Common myeloid progenitor, CD34-positive (primary cell): ENCODE data around the gene TEX30.
A peak's percentile ranks its signal among the peaks of the same experiment; 100 is the strongest.
"Not testable (repeated sequence)": the region's sequence is repeated elsewhere in the genome, so short reads cannot be mapped to it uniquely, and the experiment has no call there.

ENCODE experiments used
- CTCF ChIA-PET: fragments of 350-600 bp; sonication (Branson Sonifier 250); formaldehyde crosslinking; loops from one replicate; lab custom pipeline; 2021; ENCODE audit warnings: antibody characterized with exemption; lab: Charles Lee
- POLR2A ChIA-PET: fragments of 350-600 bp; sonication (Branson Sonifier 250); formaldehyde crosslinking; loops from one replicate; lab custom pipeline; 2021; ENCODE audit warnings: antibody characterized with exemption; lab: Charles Lee
- DNase-seq, 3 donors: peaks; one replicate each; pipeline versions ENCODE4 v3.0.0 to v3.0.0-alpha.2; 2013
- H3K27ac ChIP-seq, 2 experiments: 1 replicate in 1 of 2; 2 replicates in 1 of 2; pipeline ENCODE4 v1.7.0; 2013; ENCODE audit warnings: inconsistent platforms in 2 of 2, low read length in 2 of 2, mild to moderate bottlenecking in 2 of 2, low read depth in 1 of 2, moderate library complexity in 1 of 2; ENCODE audit not compliant: severe bottlenecking in 2 of 2, insufficient read depth in 1 of 2, poor library complexity in 1 of 2
- H3K27me3 ChIP-seq, 5 experiments: replicated peaks in 2 of 5; 1 replicate in 3 of 5; 2 replicates in 2 of 5; pipeline versions ENCODE4 v1.6.1 to v1.7.0; 2013; ENCODE audit warnings: low read length in 4 of 5, mild to moderate bottlenecking in 2 of 5, moderate library complexity in 2 of 5, inconsistent platforms in 1 of 5; ENCODE audit not compliant: insufficient read depth in 5 of 5, control insufficient read depth in 4 of 5
- H3K36me3 ChIP-seq, 4 experiments: 1 replicate in 2 of 4; 2 replicates in 2 of 4; pipeline versions ENCODE4 v1.6.1 to v1.7.0; 2013; ENCODE audit warnings: low read length in 3 of 4, control low read depth in 1 of 4, mild to moderate bottlenecking in 1 of 4; ENCODE audit not compliant: control insufficient read depth in 4 of 4, insufficient read depth in 4 of 4
- H3K4me1 ChIP-seq, 4 experiments: 1 replicate in 3 of 4; 2 replicates in 1 of 4; pipeline versions ENCODE4 v1.6.1 to v1.7.1; 2013; ENCODE audit warnings: low read length in 3 of 4, mild to moderate bottlenecking in 3 of 4, control low read depth in 1 of 4, inconsistent platforms in 1 of 4, moderate library complexity in 1 of 4; ENCODE audit not compliant: control insufficient read depth in 4 of 4, insufficient read depth in 4 of 4; ENCODE audit errors: control extremely low read depth in 1 of 4
- H3K4me3 ChIP-seq, 7 experiments: 1 replicate in 4 of 7; 2 replicates in 3 of 7; pipeline versions ENCODE4 v1.5.1 to v1.7.0; 2013; ENCODE audit warnings: mild to moderate bottlenecking in 7 of 7, low read length in 6 of 7, moderate library complexity in 6 of 7, inconsistent platforms in 2 of 7, low read depth in 2 of 7, control low read depth in 1 of 7; ENCODE audit not compliant: insufficient read depth in 4 of 7, control insufficient read depth in 1 of 7; ENCODE audit errors: extremely low read depth in 1 of 7
- H3K9me3 ChIP-seq, 5 experiments: 1 replicate in 4 of 5; 2 replicates in 1 of 5; pipeline versions ENCODE4 v1.6.1 to v1.7.1; 2013; ENCODE audit warnings: low read length in 4 of 5, mild to moderate bottlenecking in 2 of 5, inconsistent platforms in 1 of 5, low read depth in 1 of 5, moderate library complexity in 1 of 5; ENCODE audit not compliant: control insufficient read depth in 4 of 5, insufficient read depth in 2 of 5; ENCODE audit errors: control extremely low read depth in 1 of 5
- WGBS: methylation state at CpG from one replicate; pipeline ENCODE4 v1.1.5; 2013; ENCODE audit not compliant: insufficient coverage; 5-methylcytosine and 5-hydroxymethylcytosine counted together

Gene TEX30

DNA sequence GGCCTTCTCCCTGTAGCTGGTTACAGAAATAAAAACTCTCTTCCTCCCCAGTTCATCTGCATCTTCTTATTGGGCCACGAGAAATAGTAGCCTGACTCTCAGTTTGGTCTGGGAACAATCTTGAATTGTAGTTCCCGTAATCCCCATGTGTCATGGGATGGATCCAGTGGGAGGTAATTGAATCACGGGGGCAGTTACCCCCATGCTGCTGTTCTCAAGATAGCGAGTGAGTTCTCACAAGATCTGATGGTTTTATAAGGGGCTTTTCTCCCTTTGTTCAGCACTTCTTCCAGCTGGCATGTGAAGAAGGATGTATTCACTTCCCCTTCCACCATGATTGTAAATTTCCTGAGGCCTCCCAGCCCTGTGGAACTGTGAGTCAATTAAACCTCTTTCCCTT is 7.1 kb upstream of the TEX30 start:
- H3K36me3 ChIP-seq, result peaks cover 0 to 24% (median 4%) of the 10 kb centered on the region in 4 experiments
- H3K4me3 ChIP-seq, H3K27ac ChIP-seq, H3K27me3 ChIP-seq, POLR2A ChIA-PET: not testable (repeated sequence)
- 81% methylated on average over 4 of the region's 4 CpGs for WGBS
- peak in 2 of 3 donors; percentile 39 to 52 for DNase-seq
- peaks cover 6 to 45% (median 31%) of the 10 kb centered on the region in 4 experiments for H3K4me1 ChIP-seq
- CTCF ChIA-PET, result interaction anchor here (0.6 to 2.5 kb wide), 2 partner anchors 19 to 196 kb away, joined by 4 to 8 read pairs; partner anchors contain the start of genes BIVM and POGLUT2
- peaks cover 0 to 14% (median 0%) of the 10 kb centered on the region in 5 experiments for H3K9me3 ChIP-seq

DNA sequence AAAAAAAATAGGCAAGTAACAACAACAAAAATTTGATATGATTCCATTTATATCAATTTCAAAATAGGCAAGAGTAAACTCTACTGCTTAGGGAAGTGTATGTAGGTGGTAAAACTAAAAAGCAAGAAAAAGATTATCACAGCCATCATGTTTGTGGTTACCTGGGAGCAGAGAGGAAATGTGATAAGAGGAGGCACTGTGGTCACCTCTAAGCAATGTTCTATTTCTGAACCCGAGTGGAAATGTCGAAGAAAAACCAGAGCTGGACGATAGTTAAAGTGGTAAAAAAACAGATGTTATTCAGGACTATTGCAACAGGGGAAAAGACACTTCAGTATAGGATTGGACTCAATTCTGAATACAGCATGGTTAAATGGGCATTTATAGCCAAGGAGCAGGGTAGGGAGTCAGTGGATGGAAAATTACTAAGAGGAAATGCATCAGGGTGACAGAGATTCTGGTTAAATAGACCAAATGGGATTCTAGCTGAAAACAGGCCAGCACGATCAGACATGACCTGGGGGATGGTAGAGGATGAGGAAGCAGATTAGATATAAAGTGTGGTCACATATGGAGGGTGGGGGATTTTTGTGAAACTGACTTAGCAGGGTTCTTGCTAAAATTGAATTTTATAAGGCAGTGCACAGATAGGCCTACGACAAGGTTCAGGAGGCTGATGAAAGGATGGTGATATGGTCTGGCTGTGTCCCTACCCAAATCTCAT is 6.0 kb upstream of the TEX30 start:
- DNase-seq, result peak; percentile 83 to 95 (median 93)

DNA sequence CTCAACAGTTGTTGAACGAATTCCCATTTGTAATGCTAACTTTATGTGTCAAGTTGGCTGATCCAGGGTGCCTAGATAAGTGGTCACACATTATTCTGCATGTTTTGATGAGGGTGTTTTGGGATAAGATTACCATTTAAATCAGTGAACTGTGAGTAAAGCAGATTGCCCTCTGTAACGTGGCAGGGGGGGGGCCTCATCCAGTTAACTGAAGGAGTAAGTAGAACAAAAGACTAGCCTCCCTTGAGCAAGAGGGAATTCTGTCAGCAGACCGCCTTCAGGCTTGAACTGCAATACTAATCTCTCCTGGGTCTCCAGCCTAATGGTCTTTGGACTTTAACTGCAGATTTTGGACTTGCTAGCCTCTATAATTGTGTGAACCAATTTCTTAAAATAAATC is 4.2 kb upstream of the TEX30 start:
- 93% methylated on average over 3 of the region's 3 CpGs for WGBS
- Histone ChIP-seq H3K9me3 (peaks cover 0 to 11% (median 0%) of the 10 kb centered on the region in 5 experiments), H3K4me3 (no peak overlapping the region), H3K4me1 (peaks cover 17 to 65% (median 53%) of the 10 kb centered on the region in 4 experiments), H3K27me3 (no peaks in the 10 kb centered on the region), H3K27ac (no peak overlapping the region), H3K36me3 (peaks cover 0 to 5% (median 0%) of the 10 kb centered on the region in 4 experiments)
- CTCF ChIA-PET, result no interaction called here
- POLR2A ChIA-PET, result no interaction called here
- no peak for DNase-seq

More for the DNA sequence above, 6.0 kb upstream of the TEX30 start:
- ChIA-PET CTCF (interaction anchor here (2.5 kb wide), 1 partner anchor 20 kb away, joined by 8 read pairs; the partner anchor contains the start of genes BIVM and POGLUT2), POLR2A (interaction anchor here (1.0 kb wide), 2 partner anchors 20 to 67 kb away, joined by 3 to 4 read pairs; no protein-coding TSS in a partner anchor)
- Histone ChIP-seq H3K27ac (peak overlapping the region; percentile 52 to 81), H3K27me3 (no peaks in the 10 kb centered on the region), H3K9me3 (peaks cover 0 to 14% (median 0%) of the 10 kb centered on the region in 5 experiments), H3K4me3 (peak overlapping the region in 4 of 7 experiments; percentile 26 to 64 (median 40)), H3K36me3 (peaks cover 0 to 17% (median 2%) of the 10 kb centered on the region in 4 experiments), H3K4me1 (peaks cover 14 to 55% (median 39%) of the 10 kb centered on the region in 4 experiments)
- WGBS, result 0% methylated on average over 4 of the region's 5 CpGs

DNA sequence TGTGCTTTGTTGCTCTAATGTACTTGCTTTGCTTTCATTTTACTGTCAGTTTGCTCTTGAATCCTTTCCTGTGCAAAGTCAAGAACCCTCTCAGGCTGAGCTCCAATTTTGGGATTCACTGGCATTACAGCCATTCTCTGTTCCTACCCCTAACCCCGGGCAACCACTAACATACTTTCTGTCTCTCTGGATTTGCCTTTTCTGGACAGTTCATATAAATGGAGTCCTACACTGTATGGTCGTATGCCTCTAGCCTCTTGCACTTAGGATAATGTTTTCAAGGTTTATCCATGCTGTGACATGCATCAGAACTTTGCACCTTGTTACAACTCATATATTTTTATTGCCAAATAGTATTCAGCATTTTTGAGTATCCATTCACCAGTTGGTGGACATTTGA is 2.7 kb upstream of the TEX30 start:
- ChIA-PET POLR2A (no interaction called here), CTCF (interaction anchor here (9.0 kb wide), 1 partner anchor 25 kb away, joined by 77 read pairs; the partner anchor contains the start of genes BIVM and POGLUT2)
- WGBS, result 100% methylated on average over 1 of the region's 2 CpGs
- Histone ChIP-seq H3K27ac (no peak overlapping the region), H3K9me3 (peaks cover 0 to 2% (median 0%) of the 10 kb centered on the region in 5 experiments), H3K27me3 (no peaks in the 10 kb centered on the region), H3K36me3 (no peaks in the 10 kb centered on the region), H3K4me1 (peaks cover 24 to 74% (median 64%) of the 10 kb centered on the region in 4 experiments), H3K4me3 (peak overlapping the region in 1 of 7 experiments; percentile 1)
- DNase-seq, result no peak

DNA sequence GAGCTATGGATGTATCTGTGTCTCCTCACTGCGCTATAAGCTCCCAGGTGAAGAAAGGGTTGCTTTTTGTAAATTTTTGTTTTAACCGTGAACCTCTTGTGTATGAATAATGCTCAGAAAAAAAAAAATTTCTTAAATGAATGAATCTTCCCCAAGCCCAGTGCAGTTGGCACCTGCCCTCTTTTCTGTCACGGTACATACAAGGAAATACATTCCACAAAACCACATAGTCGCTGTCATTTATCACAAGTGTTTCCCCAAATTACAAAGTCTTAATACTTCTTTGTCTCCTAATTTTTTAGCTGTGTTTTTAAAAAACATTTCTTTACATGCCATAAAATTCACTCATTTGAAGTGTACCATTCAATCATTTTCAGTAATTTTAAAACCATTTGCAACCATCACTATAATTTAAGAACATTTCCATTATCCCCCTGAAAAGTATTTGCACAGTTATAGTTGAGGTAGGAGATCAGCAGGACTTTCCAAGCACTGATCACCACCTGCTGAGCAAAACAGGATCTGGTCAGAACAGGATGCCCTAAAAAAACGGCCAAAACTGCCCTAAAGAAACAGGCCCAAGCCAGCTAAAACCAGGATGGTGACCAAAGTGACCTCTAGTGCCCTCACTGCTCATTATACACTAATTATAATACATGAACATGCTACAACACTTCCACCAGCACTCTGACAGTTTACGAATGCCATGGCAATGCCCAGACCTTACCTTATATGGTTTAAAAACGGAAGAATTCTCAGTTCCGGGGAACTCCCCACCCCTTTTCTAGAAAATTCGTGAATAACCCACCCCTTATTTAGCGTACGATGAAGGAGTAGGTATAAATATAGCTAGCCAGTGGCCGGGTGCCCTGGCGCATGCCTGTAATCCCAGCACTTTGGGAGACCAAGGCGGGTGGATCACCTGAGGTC is 1.3 kb upstream of the TEX30 start:
- Histone ChIP-seq H3K36me3 (peaks cover 0 to 7% (median 1%) of the 10 kb centered on the region in 4 experiments), H3K9me3 (peaks cover 0 to 2% (median 0%) of the 10 kb centered on the region in 5 experiments), H3K4me1 (peaks cover 31 to 74% (median 59%) of the 10 kb centered on the region in 4 experiments), H3K27me3 (no peaks in the 10 kb centered on the region), H3K4me3 (peak overlapping the region in 5 of 7 experiments; percentile 15 to 96 (median 89)), H3K27ac (peak overlapping the region; percentile 30 to 86)
- CTCF ChIA-PET, result interaction anchor here (0.7 to 9.0 kb wide), 5 partner anchors 15 to 180 kb away, joined by 3 to 77 read pairs (median 4); partner anchors contain the start of genes BIVM and POGLUT2
- peak in 2 of 3 donors; percentile 69 to 78 for DNase-seq
- WGBS, result 40% methylated on average over 5 of the region's 14 CpGs
- POLR2A ChIA-PET, result interaction anchor here (2.4 kb wide), 1 partner anchor 25 kb away, joined by 15 read pairs; no protein-coding TSS in a partner anchor

DNA sequence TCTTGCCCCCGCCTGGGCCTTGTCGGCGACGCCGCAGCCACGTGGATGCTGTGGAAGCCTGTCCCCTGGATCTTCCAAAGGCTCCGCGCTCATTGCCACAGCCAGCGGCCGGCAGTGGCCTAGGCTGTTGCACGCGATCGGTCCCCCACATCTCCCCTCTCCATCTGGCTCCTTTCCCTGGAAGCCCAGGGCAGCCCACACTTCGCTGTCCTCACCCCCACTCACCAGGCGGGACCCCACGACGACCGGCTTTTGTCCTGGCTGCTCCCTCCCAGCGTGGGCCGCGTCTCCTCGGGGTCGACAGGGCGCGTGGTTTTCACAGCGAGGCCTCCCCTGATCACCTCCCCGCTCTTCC is 605 bp upstream of the TEX30 start:
- ChIA-PET POLR2A (interaction anchor here (0.7 to 2.4 kb wide), 3 partner anchors 24 to 72 kb away, joined by 4 to 15 read pairs (median 7); partner anchors contain the start of gene ERCC5), CTCF (interaction anchor here (0.7 to 9.0 kb wide), 5 partner anchors 14 to 127 kb away, joined by 3 to 77 read pairs (median 4); partner anchors contain the start of genes BIVM and POGLUT2)
- DNase-seq, result peak in 1 of 3 donors; percentile 50
- 69% methylated on average over 25 of the region's 27 CpGs for WGBS
- peaks cover 32 to 69% (median 53%) of the 10 kb centered on the region in 4 experiments for H3K4me1 ChIP-seq
- peak overlapping the region in 6 of 7 experiments; percentile 85 to 96 (median 88) for H3K4me3 ChIP-seq
- peaks cover 0 to 2% (median 0%) of the 10 kb centered on the region in 5 experiments for H3K9me3 ChIP-seq
- H3K27ac ChIP-seq, result peak overlapping the region; percentile 18 to 86
- H3K27me3 ChIP-seq, result no peaks in the 10 kb centered on the region
- H3K36me3 ChIP-seq, result peaks cover 0 to 7% (median 1%) of the 10 kb centered on the region in 4 experiments
